CD4-positive, alpha-beta T cell treated with Interleukin-12 subunit alpha and Interleukin-12 subunit beta, for 1 hour (primary cell): Measurements from ENCODE around the gene OTUB2.

Experiments used
- DNase-seq: peaks from one replicate; pipeline ENCODE4 v3.0.0-alpha.2; 2020

Gene OTUB2

GRCh38 chr14:94022532-94023411, 3.4 kb upstream of the OTUB2 start:
- DNase-seq, result no peak

DNA sequence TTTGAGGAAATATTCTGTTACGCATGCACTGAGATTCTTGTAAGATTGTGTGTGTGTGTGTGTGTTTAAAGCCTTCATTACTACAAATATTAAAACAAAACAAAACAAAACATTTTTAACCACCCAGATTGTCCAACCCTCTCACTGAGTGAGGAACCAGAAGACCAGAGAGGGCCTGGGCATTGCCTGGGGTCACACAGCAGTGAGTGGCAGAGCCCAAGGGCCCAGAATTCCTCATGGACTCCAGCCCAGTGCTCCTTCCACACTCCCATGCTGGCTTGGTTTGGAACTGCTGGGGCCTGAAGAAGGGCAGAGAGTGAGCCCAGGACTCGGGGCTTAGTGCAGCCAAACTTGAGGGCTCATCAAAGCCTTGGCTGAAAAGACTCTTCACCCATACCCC, 1.6 kb upstream of the OTUB2 start:
- DNase-seq, result no peak

DNA sequence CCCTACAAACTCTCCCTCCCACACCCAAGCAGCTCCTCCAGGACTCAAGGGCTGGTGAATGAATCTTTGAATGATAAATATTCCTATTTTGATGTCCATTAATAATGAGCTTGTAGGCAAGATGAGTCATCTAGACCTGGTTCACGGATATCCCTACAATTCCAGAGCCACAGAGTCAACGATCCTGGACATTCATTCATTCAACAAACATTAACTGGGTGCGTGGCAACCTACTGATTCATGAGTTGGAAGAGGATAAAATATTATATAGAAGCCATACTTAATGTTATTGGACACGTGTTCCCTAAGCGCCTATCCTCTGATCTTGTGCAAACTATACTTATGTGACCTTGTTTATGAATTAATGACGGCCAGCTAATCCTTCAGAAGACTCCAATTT, 420 bp upstream of the OTUB2 start:
- no peak for DNase-seq

GRCh38 chr14:94026889-94027469, 839 bp downstream of the OTUB2 start:
- no peak for DNase-seq

DNA sequence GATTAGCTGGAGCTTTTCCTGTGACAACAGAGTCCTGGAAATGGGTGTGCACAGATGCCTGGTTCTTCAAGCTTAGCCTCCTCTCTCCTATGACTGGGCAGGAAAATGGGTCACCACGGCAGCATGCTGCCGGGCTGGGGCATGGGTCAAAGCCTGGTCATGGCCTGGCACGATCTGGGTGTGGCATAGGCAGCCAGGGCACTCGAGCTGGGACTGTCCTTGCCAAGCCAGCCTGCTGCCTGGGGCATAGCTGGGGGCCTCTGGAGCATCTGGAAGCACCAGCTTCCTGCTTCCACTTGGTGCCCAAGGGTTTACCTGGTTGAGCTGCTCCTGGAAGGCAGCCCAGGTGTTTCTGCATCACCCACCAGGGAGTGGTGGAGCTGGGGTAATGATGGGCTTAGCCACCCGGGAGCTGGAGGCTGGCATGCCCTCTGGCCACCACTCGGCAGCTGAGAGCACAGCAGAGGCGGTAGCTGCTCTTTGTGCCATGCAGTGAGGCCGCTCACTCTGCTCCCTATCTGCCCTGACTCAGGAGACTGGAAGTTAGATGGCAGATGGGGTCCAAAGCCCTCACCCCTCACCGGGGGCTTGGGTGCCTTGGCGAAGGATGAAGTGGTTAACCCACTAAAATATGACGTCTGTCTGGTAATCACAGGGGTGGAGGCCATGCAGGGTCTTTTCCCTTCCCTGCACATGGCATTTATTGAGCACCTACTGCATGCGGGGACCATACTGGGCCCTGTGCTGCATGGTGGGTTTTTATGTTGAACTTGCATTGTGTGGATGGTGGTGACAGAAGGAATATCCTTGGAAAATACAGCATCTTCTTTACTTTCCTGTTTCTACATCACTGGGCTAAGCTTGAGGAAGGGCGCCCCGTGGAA, 1.7 kb downstream of the OTUB2 start:
- no peak for DNase-seq

DNA sequence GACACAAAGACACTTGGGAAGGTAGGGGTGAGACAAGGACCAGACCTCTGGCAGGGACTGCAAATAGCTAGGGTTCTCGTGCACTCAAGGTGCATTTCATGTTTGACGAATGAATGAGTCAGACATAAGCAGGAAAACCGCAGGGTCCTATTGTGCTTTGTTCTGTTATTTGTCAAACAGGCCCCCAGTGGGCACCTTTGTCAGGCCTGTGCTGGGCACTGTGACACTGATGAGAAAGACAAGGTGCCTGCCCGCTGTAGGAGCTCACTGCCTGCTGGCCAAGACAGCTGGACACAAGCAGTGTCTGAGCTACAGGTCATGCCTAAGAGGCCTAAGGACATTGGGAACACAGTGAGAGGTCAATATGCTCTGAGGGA, 2.3 kb downstream of the OTUB2 start:
- no peak for DNase-seq

DNA sequence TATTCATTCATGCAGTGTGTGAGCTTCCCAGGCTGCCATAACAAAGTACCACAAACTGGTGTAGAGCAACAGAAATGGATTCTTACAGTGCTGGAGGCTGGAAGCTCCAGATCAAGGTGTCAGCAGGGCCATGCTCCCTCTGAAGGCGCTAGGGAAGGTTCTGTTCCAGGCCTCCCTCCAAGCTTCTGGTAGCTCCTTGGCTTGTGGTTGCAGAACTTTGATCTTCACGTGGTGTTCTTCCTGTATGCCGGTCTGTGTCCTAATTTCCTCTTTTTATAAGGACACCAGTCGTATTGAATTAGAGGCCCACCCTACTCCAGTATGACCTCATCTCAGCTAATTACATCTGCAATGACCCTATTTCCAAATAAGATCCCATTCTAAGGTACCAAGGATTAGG, 3.1 kb downstream of the OTUB2 start:
- no peak for DNase-seq

- DNase-seq, result no peak
Measured at GRCh38 chr14:94029671-94030203, 3.6 kb downstream of the OTUB2 start.

GRCh38 chr14:94030571-94030970, 4.4 kb downstream of the OTUB2 start:
- DNase-seq, result no peak

- DNase-seq, result no peak
Measured at GRCh38 chr14:94031161-94031882, 5.2 kb downstream of the OTUB2 start.

DNA sequence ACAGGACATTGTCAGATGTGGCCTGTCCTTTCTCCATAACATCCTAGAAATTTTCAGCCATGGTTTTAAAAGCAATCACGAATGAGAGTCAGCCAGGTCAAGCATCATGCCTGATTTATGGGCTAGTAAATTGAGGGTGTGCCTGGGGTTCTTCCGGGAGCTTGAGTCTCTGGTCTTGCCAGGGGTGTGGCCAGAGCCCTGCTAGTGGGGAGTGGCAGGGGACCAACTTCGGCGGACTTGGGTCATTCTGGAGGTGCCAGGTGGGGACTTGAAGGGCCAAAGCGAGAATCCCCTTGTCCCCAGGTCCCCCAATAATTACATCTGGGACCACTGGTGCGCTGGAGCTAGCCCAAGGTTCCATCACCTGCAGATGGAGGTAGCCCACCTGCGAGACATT, 5.7 kb downstream of the OTUB2 start:
- DNase-seq, result no peak

- DNase-seq, result no peak
Measured at GRCh38 chr14:94034886-94035285, 8.7 kb downstream of the OTUB2 start.

- peak; percentile 79 for DNase-seq
Measured at GRCh38 chr14:94036313-94037167, 10.4 kb downstream of the OTUB2 start.

DNA sequence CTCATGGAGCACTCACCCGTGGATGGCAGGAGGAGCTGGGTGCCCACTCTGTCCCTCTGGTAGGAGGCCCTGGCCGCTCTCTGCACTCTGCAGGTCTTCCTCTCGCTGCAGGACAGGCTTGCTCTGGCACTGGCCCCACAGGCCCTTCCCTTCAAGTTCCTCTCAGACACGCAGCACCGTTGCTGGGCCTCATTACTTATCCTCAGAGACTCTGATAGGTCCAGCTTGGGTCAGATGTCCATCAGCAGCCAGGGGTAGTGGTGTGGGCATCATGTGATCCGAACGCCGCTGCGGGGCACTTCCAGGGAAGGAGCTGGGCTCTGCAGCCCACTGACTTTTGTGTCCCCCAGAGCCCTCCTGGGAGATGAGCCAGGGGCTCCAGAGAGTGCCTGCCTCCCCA, 11.8 kb downstream of the OTUB2 start:
- DNase-seq, result no peak

DNA sequence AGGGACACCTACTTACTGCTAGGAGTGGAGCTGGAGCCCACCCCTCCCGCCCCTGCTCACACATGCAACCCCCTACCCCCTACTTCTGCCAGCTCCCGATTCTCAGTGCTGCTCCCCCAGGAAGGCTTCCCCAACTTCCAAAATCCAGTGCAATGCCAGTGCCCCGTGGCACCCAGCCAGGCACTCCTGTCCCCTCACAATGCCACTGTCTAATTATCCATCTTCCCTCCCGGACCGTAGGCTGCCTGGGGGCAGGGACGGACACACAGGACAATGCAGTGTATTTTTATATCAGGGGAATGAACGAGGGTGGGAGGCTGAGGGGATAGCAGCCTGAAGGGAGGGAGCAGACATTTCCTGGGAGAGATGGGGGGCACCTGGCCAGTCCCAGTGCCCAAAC, 12.4 kb downstream of the OTUB2 start:
- DNase-seq, result no peak

DNA sequence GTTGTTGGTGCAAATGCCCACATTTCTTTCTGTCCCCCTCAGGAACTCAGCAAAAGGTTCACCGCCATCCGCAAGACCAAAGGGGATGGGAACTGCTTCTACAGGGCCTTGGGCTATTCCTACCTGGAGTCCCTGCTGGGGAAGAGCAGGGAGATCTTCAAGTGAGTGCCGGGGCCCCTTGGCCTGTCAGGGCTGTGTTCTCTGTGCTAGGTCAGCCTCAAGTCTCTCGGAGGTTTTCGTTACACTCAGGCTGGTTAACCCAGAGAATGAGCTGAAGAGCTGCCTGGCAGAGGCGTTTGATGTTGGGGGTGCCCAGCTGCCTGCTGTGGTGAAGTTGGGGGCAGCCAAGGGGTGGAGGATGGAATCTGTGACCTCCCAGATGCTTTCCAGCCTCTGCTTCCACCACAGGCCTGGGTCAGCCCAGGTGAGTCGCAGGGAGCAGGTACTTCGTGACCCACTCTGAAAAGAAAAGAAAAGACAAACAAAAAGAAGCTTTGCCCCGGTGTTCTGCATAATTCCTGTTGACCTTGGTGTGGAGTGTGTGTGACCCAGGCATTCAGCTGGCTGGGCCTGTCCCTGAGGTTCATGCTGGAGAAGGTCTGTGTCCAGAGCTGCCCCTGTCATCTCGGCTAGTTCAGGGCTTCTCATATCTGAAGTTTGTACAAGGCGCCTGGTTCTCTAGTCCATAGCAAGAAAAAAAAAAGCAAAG, 12.9 kb downstream of the OTUB2 start:
- DNase-seq, result no peak

DNA sequence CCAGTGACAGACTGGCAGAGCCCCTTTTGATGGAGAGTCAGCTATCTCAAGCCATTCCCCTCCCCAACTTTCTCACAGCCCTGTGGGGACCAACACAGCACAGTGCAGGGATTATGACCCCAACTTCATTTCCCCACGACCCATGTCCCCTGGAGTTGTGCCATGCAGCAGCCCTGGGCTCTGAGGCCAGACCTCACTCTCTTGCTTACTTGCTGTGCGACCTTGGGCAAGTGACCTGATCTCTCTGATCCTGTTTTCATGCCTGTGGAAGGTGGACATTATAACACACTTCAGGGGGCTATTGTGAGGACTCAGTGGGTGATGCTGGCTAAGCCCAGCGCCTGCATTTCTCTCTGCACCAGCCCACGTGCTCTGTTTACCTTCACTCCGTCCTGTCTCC, 14.1 kb downstream of the OTUB2 start:
- DNase-seq, result no peak

DNA sequence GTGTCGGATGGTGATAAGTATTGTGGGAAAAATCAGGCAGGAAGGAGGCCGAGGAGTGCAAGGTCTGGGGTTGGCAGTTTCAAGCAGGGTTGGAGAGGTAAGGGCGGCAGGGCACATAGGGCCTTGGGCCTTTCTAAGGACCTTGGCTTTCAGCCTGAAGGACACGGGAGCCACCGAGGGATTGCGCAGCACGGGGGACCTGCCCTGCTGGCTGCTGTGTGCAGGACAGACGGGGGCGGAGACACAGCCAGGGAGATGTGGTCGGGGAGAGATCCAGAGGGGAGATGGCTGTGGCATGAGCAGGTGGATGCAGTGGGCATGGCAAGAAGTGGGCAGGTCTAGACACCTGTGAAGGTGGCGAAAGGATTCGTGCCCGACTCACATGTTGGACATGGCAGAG, 14.7 kb downstream of the OTUB2 start:
- no peak for DNase-seq

- DNase-seq, result no peak
Measured at GRCh38 chr14:94041551-94042346, 15.6 kb downstream of the OTUB2 start.

DNA sequence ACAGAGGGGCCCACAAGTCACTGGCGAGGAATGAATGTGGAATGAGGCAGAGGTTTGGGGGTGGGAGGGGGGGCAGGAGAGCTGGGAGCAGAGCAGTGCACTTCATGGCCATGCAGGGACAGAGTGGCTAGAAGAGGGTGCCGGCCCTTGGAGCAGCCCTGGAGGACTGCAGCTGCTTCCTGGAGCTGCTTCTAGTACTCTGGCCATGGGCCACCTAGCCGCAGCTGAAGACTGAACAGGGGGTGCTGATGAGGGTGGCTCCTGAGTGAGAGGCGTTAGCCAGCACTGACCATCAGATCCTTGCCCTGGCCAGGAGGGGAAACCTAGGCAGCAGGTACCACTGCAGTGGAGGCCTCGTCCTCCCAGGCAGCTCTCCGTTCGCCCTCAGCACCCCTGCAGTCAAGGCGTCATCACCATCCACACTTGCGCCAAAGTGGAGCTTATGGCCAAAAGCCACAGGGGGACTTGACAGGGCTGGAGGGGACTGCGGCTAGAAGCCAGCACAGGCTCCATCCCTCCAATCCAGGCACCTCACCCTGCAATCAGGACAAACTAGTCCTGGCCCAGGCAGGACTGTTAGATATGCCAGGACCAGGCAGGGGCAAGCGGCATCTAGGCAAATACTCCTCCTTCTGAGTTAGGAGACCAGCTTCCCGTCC, 16.4 kb downstream of the OTUB2 start:
- DNase-seq, result no peak
